Measurements from ENCODE around the gene MED27.

The MED27 gene

DNA sequence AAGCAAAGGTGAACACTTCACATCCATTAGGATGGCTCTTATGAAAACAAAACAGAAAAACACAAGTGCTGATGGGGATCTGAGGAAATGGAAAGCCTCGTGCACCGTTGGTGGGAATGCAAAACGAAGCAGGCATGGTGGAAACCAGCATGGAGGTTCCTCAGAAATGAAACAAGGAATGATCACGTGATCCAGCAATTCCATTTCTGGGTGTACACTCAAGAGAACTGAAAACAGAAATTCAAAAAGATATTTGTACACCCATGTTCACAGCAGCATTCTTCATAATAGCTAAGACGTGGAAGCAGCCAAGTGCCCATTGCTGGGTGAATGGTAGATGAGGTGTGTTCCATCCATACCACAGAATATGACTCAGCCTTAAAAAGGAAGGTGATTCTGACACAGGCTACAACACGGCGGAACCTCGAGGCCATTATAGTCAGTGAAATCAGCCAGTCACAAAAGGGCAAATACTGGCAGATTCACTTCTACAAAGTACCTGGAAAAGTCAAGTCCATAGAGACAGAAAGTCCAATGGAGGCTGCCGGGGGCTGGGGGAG is 252.6 kb downstream of the MED27 start:
- DNase-seq = no peak

DNA sequence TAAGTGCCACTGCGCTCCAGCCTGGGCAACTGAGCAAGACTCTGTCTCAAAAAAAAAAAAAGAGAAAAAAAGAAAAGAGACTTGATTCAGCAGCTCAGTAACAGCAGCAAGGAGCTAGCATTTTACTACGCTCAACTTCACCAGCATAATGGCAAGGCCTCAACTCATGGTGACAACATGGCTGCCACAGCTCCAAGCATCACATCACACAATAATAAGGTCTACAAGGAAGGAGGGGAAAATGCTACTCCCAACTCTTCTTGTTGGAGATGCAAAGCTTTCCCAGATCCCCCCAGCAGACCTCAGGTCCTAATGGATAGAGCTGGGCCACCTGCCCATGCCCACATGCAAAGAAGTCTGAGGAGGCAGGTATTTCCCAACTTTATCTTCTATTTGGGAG is 253.6 kb downstream of the MED27 start:
- DNase-seq = no peak

DNA sequence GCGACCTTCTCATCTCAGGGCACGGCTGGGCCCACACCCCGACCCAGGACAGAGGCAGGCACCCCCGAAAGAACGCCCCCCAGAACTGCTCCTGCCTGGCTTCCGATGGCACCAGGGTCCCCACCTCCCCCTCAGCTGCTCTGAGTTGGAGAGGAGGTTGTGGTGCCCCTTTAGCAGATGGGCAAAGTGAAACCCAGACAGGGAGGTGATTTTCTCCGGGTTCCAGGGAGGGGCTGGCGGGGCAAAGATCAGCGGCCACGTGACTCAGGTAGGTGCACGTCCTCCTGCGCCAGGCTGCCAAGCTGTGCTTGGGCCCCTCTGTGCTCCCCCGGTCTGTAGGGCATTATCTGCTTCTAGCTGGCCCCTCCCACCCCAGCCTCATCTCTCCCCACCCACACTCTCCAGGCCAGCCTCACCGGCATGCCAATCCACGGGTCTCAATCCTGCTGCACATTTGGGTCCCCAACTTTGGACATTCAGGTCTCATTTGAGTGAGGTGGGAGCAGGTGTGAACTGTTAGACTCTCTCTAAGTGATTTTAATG is 254.6 kb downstream of the MED27 start:
- no peak for DNase-seq

DNA sequence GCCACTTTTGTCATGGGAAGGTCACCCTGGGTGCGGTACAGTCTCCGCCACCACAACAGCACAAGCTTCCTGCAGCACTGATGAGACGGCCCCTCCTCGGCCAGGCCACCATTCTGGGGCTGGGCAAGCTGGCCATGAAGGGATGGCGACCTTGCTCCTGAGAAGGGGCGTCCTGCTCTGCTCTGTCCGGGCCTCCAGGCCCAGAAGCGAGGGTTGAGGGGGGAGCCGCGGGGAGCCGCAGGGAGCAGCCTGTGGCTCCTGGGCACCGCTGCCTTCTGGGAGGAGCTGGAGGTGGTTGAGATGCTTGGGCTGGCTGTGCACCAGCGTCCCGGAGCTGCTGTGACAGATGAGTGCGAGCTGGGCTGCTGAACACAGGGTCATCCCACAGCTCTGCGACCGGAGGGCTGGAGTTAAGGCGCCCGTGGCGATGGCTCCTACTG is 255.5 kb downstream of the MED27 start:
- no peak for DNase-seq

DNA sequence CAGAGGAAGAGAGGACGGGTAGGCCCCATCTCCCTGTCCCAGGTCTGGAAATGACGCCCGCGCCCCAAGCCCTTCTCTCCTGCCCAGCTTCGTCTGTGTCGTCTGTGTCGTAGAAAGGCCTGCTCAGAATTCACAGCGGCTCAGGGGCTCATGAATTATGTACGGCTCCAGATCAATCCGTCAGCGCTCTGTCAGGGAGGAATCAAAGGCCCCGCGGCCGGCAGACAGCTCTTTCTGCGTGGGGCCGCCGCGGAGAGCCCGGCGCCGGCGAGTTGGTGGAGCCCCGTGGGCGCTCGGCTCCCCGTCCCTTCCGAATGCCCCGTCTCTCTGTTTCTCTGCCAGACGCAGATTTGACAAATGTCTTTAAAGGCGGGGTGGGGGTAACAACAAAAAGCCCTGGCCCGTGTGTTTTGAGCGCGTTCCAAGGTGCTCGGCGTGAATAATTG is 255.9 kb downstream of the MED27 start:
- no peak for DNase-seq

DNA sequence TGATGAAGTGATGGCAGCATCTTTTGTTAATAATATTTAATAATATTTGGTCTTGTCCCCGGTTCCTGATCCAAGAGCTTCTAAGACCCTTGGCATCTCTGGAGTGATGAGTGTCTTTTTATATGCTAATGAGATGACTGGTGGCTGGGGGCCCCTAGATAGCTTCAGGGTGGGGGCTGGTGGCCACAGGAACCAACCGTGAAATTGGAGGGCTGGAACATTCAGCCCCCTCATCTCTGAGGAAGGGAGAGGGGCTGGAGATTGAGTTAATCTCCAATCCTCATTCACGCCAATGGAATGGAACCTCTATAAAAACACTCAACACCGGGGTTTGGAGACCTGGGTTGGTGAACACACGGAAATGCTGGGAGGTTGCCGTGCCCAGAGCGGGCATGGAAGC is 261.6 kb downstream of the MED27 start:
- DNase-seq = no peak

DNA sequence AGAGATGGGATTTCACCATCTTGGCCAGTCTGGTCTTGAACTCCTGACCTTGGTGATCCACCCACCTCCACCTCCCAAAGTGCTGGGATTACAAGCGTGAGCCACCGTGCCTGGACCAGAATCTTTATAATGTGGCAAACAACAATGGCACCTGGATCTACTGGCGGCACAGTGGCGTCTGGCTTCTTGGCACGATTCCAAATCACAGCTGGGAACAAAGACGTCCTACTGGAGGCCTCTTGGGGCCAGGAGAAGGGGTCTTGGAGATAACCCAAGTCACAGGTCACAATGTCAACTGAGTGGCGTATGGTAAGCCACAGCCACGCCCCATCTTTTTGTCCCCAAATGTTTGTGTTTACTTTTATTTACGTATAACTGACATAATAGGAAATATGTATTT is 262.0 kb downstream of the MED27 start:
- DNase-seq = no peak

DNA sequence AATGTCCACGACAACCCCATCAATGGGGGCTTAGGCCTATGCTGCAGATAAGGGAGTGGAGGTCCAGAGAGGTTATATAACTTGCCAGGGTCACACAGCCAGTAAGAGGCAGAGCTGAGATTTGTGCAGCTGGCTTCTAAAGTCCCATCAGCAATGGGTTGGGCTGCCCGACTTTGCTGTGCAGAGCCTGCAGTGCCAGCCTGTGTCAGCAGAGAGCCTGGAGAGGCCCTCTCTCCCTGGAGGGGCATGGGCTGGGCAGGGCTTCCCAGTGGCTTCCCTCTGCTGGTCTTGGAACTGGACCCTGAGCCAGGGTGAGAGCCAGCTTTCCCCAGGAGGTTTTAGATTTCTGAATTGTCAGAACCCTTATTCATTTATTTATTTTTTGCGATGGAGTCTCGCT is 262.6 kb downstream of the MED27 start:
- no peak for DNase-seq

DNA sequence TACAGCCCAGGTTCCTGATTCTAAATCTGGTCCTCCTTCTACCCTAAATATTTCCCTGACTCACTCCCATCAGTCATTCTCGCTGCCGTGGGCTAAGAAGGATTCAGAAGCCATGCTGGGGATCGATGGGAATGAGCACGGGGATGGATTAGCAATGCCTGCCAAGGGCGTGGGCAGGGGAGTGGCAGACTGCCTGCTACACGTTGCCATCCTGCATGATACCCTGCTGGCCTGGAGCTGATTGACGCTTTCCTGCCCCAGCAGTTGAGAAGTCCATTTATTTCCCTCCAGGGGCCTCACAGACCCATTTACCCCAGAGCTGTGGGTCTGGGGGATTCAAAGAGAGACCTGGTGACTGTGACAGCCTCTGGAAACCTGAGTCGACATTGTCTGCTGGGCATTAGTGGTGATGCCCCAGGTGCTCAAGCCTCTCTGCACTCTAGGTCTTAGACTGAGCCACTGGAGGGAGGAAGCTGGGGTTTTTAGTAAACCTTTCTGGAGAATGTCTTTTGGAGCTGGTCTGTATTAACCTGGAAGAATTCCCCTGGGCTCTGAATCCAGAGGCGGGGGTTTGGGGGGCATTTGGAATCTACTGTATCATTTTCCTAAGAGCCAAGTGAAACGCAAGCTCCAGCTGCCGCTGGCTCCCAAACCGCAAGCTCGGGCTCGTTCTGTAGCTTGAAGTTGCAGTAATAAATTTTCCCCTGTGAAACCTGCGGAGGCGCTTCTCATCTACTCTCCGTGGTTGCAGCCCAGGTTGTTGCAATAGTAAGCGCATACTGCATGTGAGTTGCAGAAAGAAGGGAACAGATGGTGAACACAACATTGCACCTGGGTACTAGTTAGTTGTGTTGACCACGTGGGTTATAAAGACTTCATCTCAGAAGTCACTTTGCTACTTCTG is 263.4 kb downstream of the MED27 start:
- DNase-seq = no peak

DNA sequence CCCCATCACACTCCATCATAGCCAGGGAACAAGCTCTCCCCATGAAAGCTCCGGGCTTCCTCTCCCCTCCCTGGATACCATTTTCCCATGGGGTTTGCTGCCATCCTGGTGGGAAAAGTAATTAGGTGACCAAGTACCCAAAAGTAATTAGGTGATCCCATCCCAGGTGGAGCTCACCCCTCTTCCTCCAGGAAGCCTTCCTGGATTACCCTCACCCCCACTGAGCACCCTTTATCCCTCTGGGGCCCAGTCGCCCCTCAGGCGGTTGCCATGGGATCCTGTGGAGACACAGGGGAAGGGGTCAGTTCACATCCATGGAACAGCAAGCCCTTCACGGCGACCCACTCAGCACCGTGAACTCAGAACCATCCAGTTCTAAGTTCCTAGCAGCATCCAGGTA is 265.0 kb downstream of the MED27 start:
- no peak for DNase-seq

DNA sequence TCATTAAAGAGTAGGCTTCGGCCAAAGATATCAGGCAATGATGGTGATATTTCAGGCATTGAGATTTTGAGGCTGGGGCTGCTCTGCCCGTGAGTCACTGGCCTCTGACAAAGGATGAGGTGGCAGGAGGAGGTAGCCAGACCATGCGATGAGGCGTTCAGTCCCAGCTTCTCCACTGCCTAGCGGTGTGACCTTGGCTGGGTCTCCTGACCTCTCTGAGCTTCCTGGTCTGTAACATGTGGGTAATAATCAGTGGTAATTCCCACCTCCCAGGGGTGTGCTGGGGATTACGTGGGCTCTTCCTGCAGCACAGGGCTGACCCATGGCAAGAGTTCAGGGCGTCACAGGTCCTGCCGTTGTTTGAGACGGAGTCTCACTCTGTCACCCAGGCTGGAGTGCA is 266.6 kb downstream of the MED27 start:
- no peak for DNase-seq

DNA sequence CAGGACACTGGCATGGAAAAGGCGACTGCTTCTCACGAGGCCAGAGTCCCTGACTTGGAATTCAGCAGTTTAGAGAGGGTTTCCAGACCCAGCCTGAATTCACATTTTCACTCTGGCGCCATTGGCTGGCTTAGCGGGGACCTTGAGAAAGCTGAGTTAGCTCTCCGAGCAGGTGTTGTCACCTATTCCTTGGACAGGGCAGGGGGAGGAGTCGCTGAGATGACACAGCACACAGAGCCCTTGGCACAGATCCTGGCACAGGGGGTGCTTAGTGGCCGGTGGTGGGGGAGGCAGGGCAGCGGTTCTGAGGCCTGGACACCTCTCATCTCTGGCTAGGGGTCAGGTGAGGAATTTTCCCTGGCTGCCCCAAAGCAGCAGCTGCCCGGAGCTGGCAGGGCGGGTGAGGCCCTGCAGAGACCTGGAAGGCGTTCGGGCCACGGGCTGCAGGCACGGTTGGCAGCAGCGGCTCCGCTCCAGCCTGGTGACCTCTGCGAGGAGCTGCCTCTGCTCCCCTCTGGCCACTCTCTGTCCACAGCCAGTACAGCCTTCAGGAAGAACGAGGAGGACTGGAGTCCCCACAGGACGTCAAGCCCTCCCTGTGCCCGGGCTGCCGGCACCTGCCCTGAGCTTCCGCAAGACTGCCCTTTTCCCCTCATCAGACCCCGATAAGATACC is 267.4 kb downstream of the MED27 start:
- no peak for DNase-seq

DNA sequence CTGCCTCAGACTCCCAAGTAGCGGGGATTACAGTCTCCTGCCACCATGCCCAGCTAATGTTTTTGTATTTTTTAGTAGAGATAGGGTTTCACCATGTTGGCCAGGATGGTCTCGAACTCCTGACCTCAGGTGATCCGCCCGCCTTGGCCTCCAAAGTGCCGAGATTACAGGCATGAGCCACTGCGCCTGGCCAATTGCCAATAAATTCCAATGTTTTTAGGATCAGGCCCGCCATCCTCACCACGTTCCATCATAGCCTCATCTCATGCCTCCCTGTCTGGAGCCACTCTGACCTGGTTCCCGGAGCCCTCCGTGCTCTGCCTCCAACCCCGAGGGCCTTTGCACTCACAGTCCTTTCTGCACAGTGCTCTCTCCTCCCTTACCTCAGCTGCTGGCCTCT is 268.3 kb downstream of the MED27 start:
- DNase-seq = no peak

DNA sequence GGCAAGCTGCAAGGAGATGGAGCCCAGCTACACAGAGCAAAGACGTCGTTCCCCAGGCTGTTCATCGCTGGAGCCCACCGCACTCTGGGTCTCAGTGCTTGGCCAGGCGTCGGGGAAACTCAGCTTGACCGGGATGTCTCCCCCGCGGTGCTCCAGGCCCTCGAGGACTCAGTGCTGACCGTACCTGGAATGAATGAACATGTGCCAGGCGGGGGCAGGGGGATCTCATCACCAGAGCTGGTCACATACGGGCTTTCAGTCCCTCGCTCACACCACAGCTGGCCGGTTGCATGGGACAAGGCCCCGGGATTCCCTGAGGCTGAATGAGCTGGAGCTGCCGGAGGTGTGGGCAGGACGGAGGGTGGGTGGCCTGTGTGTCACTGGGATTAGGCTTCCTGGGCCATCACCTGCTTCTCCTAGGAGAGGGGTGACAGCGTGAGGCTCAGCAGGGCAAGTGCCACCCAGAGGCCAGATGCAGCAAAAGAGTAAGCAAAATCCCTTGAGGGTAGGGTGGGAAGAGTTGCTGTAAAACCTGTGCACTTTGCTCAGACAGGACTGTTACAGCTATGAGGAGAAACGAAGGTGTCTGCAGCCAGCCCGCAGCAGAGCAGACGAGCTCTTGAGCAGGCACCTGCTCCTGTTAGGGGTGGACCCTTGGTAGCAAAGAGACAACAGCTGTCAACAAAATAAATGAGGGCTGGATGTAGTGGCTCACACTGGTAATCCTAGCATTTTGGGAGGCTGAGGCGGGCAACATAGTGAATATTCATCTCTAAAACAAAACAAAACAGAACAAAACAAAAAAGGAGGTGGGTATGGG is 269.1 kb downstream of the MED27 start:
- no peak for DNase-seq

Data from GDM1 (cell line).